ENCODE data around the gene ARHGEF17. TPM values are rescaled to one million over a fixed set of nuclear protein-coding genes. Genes with fewer than 3 reads are reported as not detected.

ARHGEF17 gene
- total RNA-seq, 4 donors from 2014 or later = 3.2 to 33.8 (median 17.4) TPM

DNA sequence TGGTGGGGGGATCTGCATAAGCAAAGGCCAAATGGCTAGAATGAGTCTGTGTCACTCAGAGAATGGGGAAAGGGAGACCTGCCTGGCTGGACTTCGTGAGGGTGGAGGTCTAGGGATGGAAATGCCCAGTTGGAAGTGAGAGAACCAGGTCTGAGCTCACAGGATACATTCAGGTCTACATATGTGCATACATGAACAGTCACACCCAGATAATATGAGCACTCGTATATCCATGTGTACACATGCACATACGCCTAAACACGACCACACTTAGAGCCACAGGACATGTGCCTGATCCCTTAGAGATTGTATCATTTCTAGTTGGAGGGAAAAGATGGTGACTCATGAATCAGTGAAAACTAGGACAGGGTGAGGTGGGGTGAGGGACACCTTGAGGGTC is 47.0 kb downstream of the ARHGEF17 start:
- Histone ChIP-seq H3K4me1 (no peaks in the 10 kb centered on the region), H3K9me3 (no peaks in the 10 kb centered on the region), H3K4me3 (no peak overlapping the region), H3K27me3 (no peaks in the 10 kb centered on the region), H3K36me3 (peaks cover 0 to 13% (median 0%) of the 10 kb centered on the region in 3 donors), H3K27ac (no peak overlapping the region)
- no peak for TF ChIP-seq POLR2A (IDR thresholded peaks at IDR 0.05)
- TF ChIP-seq CTCF (IDR thresholded peaks at IDR 0.05) = no peak
- DNase-seq = no peak

DNA sequence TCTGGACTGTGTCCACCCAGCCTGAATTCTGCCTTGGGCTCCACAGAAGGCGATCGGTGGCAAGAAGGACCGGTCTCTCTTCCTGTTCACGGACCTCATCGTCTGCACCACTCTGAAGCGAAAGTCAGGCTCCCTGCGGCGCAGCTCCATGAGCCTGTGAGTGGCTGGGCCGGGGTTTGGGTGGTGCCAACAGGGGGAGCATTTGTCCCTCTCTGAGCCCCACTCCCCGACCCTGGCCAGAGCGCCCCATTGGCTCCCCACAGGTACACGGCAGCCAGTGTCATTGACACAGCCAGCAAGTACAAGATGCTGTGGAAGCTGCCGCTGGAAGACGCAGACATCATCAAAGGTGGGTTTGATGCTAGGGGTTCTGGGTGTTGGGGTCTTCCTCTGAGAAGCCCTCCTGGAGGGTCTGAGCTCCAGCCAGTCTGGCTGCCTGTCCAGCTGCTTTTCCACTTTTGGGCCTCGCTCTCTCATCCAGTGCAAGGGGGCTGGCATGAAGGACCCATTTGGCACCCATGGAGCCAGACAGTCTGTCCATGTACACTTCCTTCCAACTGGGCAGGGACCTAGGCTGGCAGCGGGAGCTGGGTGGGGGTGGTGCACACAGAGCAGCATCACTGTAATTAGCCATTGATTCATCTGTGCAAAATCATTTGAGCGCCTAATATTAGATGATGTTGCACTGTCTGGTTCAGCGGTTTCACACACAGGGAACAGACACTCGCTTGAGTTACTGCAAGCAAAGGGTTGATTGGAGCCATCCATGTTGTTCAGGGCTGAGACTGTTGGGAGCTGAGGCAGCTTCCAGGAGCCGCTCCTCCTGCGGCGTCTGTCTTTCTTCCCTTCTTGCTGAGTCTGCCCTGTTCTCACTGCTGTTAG is 49.1 kb downstream of the ARHGEF17 start:
- Histone ChIP-seq H3K27me3 (no peaks in the 10 kb centered on the region), H3K36me3 (peaks cover 0 to 26% (median 0%) of the 10 kb centered on the region in 3 donors), H3K4me1 (no peaks in the 10 kb centered on the region), H3K27ac (no peak overlapping the region), H3K9me3 (no peaks in the 10 kb centered on the region), H3K4me3 (no peak overlapping the region)
- no peak for DNase-seq
- TF ChIP-seq POLR2A (IDR thresholded peaks at IDR 0.05) = no peak
- no peak for TF ChIP-seq CTCF (IDR thresholded peaks at IDR 0.05)

- Histone ChIP-seq H3K4me1 (no peaks in the 10 kb centered on the region), H3K27ac (no peak overlapping the region), H3K36me3 (peaks cover 0 to 33% (median 0%) of the 10 kb centered on the region in 3 donors), H3K27me3 (no peaks in the 10 kb centered on the region), H3K4me3 (no peak overlapping the region), H3K9me3 (no peaks in the 10 kb centered on the region)
- TF ChIP-seq POLR2A (IDR thresholded peaks at IDR 0.05) = no peak
- TF ChIP-seq CTCF (IDR thresholded peaks at IDR 0.05) = no peak
- DNase-seq = no peak
Measured at GRCh38 chr11:73358071-73358470, 50.0 kb downstream of the ARHGEF17 start.

- DNase-seq = no peak
- no peak overlapping the region for H3K27ac ChIP-seq
- no peak overlapping the region for H3K4me3 ChIP-seq
- H3K9me3 ChIP-seq = no peaks in the 10 kb centered on the region
- no peaks in the 10 kb centered on the region for H3K27me3 ChIP-seq
- H3K4me1 ChIP-seq = no peaks in the 10 kb centered on the region
- peaks cover 0 to 40% (median 0%) of the 10 kb centered on the region in 3 donors for H3K36me3 ChIP-seq
- TF ChIP-seq CTCF (IDR thresholded peaks at IDR 0.05) (no peak), POLR2A (IDR thresholded peaks at IDR 0.05) (no peak)
Measured at GRCh38 chr11:73359341-73359740, 51.3 kb downstream of the ARHGEF17 start.

DNA sequence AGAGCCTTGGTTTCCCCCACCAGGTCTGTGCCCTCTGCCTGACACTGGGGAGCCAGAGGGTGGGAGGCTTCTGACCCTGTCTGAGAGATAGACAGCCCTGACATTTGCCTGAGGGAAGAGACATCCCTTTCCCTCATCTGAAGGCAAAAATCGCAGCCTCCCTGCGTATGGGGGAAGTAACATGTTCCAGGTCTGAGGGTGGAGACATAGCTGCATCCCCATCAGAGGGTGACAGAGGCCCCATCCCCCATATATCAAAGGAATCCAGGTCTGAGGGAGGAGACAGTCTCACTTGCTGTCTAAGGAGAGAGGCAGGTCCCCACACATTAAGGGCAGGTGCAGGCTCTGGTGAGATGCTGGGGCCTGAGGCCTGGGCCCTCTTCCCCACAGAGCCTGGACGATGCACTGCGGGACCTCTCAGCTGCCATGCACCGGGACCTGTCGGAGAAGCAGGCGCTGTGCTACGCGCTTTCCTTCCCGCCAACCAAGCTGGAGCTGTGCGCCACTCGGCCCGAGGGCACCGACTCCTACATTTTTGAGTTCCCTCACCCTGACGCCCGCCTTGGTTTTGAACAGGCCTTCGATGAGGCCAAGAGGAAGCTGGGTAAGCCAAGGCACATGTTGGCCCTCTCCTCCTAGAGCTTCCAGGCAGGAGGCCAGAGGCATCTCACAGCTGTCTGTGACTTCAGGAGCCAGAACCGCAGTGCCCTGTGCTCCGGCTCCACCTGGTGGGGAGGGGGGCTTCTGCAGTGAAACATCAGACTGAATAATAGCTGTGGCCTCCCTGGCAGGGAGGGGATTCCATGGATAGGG is 52.1 kb downstream of the ARHGEF17 start:
- no peak for DNase-seq
- no peak for TF ChIP-seq CTCF (IDR thresholded peaks at IDR 0.05)
- no peak for TF ChIP-seq POLR2A (IDR thresholded peaks at IDR 0.05)
- Histone ChIP-seq H3K27ac (no peak overlapping the region), H3K4me3 (no peak overlapping the region), H3K4me1 (no peaks in the 10 kb centered on the region), H3K27me3 (no peaks in the 10 kb centered on the region), H3K9me3 (no peaks in the 10 kb centered on the region), H3K36me3 (peaks cover 0 to 40% (median 0%) of the 10 kb centered on the region in 3 donors)

All from Peyer's patch (tissue), 4 donors.